ENCODE data around the gene IFNK. TPM values are rescaled to one million over a fixed set of nuclear protein-coding genes. Genes with fewer than 3 reads are reported as not detected.

Gene IFNK
- total and polyA plus RNA-seq, 2 experiments from 2014 or later: not detected

- TF ChIP-seq, protein P1, sequence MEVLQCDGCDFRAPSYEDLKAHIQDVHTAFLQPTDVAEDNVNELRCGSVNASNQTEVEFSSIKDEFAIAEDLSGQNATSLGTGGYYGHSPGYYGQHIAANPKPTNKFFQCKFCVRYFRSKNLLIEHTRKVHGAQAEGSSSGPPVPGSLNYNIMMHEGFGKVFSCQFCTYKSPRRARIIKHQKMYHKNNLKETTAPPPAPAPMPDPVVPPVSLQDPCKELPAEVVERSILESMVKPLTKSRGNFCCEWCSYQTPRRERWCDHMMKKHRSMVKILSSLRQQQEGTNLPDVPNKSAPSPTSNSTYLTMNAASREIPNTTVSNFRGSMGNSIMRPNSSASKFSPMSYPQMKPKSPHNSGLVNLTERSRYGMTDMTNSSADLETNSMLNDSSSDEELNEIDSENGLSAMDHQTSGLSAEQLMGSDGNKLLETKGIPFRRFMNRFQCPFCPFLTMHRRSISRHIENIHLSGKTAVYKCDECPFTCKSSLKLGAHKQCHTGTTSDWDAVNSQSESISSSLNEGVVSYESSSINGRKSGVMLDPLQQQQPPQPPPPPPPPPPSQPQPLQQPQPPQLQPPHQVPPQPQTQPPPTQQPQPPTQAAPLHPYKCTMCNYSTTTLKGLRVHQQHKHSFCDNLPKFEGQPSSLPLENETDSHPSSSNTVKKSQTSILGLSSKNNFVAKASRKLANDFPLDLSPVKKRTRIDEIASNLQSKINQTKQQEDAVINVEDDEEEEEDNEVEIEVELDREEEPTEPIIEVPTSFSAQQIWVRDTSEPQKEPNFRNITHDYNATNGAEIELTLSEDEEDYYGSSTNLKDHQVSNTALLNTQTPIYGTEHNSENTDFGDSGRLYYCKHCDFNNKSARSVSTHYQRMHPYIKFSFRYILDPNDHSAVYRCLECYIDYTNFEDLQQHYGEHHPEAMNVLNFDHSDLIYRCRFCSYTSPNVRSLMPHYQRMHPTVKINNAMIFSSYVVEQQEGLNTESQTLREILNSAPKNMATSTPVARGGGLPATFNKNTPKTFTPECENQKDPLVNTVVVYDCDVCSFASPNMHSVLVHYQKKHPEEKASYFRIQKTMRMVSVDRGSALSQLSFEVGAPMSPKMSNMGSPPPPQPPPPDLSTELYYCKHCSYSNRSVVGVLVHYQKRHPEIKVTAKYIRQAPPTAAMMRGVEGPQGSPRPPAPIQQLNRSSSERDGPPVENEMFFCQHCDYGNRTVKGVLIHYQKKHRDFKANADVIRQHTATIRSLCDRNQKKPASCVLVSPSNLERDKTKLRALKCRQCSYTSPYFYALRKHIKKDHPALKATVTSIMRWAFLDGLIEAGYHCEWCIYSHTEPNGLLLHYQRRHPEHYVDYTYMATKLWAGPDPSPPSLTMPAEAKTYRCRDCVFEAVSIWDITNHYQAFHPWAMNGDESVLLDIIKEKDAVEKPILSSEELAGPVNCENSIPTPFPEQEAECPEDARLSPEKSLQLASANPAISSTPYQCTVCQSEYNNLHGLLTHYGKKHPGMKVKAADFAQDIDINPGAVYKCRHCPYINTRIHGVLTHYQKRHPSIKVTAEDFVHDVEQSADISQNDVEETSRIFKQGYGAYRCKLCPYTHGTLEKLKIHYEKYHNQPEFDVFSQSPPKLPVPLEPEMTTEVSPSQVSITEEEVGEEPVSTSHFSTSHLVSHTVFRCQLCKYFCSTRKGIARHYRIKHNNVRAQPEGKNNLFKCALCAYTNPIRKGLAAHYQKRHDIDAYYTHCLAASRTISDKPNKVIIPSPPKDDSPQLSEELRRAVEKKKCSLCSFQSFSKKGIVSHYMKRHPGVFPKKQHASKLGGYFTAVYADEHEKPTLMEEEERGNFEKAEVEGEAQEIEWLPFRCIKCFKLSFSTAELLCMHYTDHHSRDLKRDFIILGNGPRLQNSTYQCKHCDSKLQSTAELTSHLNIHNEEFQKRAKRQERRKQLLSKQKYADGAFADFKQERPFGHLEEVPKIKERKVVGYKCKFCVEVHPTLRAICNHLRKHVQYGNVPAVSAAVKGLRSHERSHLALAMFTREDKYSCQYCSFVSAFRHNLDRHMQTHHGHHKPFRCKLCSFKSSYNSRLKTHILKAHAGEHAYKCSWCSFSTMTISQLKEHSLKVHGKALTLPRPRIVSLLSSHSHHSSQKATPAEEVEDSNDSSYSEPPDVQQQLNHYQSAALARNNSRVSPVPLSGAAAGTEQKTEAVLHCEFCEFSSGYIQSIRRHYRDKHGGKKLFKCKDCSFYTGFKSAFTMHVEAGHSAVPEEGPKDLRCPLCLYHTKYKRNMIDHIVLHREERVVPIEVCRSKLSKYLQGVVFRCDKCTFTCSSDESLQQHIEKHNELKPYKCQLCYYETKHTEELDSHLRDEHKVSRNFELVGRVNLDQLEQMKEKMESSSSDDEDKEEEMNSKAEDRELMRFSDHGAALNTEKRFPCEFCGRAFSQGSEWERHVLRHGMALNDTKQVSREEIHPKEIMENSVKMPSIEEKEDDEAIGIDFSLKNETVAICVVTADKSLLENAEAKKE (CRISPR knock-in tag; IDR thresholded peaks at IDR 0.05): no peak
- TF ChIP-seq, protein P2, sequence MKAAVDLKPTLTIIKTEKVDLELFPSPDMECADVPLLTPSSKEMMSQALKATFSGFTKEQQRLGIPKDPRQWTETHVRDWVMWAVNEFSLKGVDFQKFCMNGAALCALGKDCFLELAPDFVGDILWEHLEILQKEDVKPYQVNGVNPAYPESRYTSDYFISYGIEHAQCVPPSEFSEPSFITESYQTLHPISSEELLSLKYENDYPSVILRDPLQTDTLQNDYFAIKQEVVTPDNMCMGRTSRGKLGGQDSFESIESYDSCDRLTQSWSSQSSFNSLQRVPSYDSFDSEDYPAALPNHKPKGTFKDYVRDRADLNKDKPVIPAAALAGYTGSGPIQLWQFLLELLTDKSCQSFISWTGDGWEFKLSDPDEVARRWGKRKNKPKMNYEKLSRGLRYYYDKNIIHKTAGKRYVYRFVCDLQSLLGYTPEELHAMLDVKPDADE (IDR thresholded peaks at IDR 0.05): no peak
- TF ChIP-seq POLR2AphosphoS5 (IDR thresholded peaks at IDR 0.05; ENCODE audit: low read depth): no peak
- no peak for TF ChIP-seq ZNF331 (CRISPR knock-in tag; IDR thresholded peaks at IDR 0.05; ENCODE audit: low read depth)
- no peak for TF ChIP-seq EZH2phosphoT487 (IDR thresholded peaks at IDR 0.05; ENCODE audit: unreplicated experiment)
- no peak for TF ChIP-seq REST (IDR thresholded peaks at IDR 0.05; ENCODE audit: unreplicated experiment)
- no peak for TF ChIP-seq ZNF114 (CRISPR knock-in tag; IDR thresholded peaks at IDR 0.05)
These were observed 9.2 kb downstream of the IFNK start (continued) for GRCh38 chr9:27533311-27533710.
